HG03575 (cell line): ENCODE data around the gene CD248.

Source experiments
- ATAC-seq: cut with Tn5 transposase; IDR thresholded peaks from one replicate; pipeline ENCODE4 v1.9.1; 2021; ENCODE audit not compliant: unreplicated experiment, insufficient number of reproducible peaks, low FRiP score; ENCODE audit errors: extremely low read depth

Gene CD248

DNA sequence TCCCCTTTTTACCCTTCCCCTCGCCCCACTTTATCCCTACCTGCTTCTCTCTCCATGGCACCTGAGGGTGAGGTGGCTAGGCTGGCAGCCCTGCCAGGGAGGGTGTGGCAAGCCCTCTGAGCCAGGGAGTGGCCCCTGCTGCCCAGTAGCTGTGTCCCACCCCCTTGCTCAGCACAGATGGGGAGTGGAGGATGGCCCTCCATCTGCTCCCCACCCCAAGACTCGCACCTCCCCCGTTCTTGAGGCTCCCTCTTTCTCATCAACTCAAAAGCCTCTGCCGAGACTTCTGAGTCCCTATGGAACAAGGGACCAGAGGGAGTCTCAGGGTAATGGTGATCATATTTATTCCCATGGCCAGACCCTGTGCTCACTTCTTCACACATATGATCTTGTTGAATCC is 23.5 kb downstream of the CD248 start:
- ATAC-seq = no peak

DNA sequence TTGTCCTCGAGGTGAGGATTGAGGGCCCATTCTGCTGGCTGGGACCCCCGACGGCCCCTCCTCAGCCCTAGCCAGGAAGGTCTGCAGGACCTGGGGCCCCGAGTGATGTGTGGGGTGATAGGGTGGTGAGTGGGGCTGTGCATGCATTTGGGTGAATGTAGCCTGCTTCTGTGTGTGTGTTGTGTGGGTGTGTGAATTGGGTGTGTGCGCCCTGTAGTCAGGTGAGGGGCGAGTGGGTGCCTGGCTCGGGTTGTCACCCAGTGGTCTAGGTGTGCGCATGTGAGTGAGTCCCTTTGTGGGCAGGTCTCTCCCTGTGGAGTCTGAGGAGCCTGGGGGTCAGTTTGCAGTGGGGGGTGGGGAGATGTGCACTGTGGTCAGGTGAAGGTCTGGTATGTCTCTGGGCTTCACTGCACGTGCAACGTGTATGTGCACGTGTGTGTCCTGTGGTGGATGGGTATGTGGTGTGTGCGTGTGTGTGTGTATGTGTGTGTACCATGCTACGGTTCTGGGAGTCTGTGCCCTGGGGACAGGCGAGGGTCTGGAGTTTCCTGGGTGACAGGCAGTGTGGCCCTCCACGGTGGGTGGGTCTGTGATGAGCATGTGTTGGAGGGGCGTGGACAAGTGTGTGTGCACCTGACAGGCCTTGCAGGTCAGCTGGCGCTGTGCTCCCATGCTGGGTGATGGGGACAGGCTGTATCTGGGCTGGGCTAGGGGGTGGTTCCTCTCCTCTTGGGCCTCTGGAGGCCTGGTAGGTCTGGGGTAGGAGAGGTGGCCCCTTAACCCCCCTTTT is 24.1 kb downstream of the CD248 start:
- no peak for ATAC-seq

DNA sequence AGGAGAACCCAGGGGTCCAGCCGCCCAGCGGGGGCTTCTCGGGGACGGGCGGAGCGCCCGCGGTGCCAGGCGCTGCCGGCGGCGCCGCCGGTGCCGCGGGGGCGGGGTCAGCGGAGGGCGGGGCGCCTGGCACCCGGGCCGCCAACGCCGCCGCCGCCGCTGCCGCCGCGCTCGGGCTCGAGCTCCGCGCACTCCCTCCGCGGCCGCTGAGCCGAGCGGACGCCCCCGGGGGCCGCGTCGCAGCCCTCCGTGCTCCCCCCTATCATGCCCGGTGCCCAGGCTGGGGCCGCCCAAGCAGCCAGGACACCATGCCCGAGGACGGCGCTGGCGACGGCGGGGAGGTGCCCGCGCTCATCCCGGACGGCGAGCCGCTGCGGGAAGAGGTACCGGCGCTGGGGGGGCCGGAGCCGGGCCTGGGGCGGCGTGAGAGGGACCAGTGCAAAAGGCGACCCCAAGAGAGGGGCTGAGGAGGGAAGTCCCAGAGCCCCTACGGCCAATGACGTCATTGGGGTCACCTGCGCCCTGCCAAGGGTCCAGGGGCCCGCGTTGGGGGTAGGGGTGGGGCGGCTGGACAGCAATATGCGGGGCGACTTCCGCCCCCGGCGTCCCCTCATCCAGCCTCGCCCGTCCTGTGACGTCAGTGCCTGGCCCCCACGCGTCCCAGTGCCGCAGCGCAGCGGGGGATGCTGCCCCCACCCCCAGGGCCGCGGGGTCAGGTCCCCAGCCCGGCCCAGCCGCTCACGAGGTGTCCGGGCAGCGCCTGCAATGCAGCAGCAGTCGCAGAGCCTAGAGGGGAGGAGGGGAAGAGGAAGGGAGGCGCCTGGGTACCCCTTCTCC is 24.9 kb downstream of the CD248 start, which contains the start of gene TMEM151A:
TMEM151A (plus strand) TSS at position 189 of the 837 bp plus-strand sequence; CDS start at position 309, 120 bp downstream.
- ATAC-seq = no peak

DNA sequence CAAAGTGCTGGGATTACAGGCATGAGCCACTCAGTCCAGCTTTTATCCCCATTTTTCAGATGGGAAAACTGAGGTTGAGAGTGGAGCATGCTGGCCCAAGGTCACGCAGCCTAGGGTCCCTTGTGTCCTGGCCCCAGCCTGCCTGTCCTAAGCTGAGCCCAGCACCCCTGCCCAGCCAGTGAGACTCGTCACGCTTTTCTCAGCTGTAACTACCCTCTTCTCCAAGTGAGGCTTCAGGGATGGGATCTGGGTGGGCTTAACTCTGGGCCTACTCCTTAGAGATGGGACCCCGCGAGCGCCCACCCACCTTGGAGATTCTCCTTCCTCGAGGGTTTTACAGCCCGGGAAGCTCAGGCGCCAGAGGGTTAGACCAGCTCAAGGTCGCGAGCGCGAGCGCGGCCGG is 25.5 kb downstream of the CD248 start:
- no peak for ATAC-seq

DNA sequence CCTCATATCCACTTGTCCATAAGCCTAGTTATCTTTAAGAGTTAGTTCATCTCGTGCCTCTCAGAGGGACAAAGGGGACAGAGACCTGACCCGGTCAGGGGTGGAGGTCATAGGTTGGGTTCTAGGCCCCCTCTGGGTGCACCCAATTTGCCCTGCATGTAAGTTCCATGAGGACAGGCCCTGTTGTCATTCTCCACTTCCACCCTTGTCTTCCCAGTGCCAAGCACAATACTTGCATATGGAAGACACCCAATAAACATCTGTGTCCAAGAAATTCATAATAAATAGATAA is 26.6 kb downstream of the CD248 start:
- ATAC-seq = no peak

DNA sequence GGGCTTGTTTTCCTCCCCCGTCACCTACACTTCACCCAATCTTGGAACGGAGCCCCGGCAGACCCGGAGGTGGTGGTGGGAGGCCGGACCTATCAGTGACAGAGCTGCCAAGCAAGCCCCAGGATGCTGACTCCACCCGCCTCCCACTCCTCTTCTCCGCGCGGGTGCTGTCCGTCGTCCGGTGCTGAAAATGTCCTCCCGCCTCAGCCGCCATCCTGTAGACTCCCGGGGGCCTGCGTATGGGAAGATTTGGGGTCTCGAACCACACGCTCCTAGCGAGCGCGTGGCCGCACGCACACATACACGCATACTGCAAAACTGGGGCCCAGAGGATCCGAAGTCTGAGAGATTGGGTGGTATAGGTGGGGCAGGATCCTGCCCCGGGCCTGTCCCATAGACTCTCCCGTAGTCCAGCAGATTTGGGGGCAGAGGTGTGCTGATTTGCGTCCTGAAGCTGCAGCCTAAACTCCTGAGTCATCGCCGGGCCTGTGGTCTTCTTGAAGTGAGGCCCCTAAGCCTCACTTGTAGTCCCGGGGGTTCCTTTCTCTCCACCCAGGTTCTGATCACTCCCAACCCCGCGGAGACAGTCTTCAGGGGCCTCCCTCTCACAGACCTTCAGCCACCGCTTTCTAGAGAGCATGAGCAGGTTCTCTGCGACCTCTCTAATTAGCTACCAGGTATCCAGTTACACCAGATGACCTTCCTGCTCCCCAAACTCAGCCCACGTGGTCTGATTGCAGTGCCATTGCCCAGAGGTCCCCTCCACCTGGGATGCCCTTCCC is 27.1 kb downstream of the CD248 start:
- ATAC-seq = peak; percentile 9

DNA sequence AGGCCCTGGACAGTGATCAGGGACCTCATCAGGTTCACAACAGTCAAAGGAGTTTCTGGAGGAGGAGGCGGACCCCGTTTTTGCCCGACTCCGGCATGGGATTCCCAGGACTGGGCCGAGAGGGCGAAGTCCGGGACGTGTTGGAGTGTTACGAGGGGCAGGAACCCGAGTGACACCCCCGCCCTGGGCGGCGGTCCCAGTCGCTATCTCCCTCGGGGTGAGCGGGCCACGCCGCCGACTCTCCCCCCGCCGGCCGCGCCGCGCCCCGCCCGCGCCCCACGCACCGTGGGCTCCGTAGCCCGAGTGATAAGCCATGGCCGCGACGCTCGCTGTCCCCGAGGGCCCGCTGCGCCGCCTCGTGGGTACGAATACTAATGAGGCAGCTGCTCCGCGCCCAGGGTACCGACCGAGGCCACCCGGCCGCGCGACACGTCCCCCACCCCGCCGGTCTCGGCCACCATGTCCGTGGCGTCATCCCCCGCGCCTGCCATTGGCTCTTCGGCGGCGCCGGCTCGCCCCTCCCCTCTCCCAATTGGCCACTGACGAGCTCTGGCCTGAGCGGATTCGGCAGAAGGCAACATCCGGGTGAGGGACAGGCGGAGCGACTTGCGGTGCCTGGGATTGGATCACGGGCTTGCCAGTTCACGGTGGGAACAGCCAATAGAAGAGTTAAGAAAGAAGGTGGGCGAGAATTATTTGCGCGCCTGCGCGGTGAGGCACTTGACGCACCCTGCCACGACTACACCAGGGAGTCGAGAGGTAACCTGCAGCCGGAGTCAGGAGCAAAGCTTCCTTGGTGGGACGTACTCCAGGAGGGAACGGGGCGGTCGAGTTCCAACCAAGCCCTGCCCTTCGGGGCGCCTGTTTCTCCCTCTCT is 27.9 kb downstream of the CD248 start, which contains the start of gene YIF1A:
YIF1A (minus strand) TSS at position 473 of the 877 bp plus-strand sequence; CDS start at position 315, 158 bp downstream.
- ATAC-seq = peak; percentile 36

DNA sequence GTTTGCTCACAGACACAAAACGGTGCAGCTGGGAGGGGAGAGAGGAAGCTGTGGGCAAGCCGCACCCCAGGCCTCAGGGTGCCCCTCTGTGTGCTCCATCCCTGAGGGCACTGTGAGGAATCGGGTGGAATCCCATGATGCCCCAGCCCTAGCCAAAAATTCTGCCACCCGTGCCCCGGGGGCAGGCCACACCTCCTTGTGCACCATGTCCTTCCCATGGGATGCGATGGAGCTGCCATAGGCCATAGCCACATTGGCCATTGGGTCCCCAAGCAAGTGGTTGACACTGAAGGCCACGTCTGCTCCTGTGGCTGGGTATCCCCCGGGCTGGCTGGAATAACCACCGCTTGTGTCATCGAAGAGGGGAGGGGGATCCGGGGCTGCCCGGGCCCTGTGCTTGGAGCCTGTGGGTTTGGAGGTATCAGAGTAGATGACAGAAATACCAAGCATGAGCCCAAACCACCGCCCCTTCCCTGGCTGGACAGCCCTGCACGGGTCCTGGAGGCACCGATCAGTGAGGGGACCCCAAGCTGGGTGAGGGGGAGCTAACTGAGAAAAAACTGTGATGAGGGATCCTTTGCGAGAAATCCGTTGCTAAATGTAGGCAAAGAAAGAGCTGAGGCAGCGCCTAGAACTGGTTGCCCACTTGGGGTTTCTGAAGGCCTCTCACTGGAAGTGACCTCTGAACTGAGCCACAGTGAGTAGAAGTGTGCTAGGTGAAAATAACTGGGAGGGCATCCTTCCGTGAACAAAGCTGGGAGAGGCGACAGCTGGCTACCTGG is 28.8 kb downstream of the CD248 start:
- ATAC-seq = no peak

DNA sequence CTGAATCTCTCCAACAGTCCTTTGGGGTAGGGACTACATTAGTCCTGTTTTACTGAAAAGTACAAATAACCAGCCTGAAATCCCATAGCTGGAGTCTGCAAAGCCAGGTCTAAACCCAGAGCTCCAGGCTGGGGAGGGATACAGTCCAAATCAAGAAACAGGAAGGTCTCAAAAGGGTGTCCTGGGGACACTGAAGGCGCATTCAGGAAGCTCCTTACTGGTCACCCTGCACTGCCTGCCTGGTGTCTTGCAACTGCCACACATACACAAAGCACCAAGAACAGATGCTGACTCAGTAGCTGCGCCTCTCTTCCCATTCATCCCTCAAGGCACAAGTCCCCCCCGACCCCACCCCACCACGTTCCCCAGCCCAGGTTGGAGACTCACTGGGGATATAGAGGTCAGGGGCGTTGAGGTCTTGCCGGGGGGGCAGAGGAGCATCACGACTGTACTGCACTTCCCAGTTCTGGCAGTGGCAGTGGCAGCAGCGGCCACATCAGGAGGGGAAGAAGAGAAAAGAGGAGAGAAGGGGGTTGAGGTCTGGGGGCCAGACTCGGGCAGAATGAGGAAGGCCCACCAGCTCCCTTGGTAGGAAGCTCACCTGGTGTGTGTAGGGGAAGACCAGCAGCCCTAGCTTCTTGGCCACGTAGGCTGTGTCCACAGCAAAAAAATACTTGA is 29.5 kb downstream of the CD248 start:
- ATAC-seq = no peak

DNA sequence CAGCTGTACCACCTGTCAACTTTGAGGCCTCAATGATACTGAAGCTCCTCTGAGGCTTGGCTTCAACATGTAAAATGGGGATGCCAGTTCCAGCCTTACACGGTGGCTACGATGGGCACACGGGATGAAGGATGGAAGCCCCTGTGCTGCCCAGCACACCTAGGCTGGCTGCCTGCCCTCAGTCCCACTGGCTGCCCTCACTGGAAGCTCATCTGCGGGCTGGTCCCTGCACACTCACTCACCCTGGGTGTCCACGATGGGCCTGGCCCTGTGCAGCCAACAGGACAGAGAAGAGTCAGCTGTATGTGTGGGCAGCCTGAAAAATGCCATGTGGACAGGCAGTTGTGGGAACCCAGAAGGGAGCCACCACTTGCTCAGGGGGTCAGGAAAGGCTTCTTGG is 30.1 kb downstream of the CD248 start:
- no peak for ATAC-seq

DNA sequence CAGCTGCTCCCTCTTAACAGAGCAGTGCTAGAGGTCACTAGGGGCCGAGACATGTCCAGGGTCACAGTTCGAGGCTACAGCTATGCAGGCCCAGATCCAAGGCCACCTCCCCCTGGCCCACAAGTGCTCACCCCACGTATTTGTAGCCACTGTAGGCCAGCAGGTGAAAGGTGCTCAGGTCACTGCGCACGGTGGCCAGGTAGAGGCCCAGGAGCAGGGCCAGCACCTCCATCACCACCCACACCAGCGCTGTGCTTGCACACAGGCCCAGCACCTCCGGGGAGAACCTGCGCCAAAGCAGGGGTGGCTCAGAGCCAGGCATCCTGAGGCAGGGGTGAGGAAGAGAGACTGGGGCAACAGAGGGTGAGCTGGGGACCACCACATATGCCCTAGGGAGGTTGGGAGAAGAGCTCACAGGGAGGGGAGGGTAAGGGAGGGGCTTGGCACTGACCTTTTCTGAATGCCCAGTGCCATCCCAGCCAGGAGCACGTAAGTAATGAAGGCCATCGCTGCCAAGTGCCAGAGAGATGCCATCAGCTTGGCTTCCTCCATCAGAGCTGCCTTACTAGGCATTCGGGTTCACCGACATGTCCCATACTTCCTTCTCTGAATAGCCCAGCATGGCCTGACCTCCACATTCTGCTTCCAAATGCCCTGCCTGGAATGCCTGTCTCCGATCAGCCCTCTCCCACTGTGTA is 31.4 kb downstream of the CD248 start:
- ATAC-seq = no peak

DNA sequence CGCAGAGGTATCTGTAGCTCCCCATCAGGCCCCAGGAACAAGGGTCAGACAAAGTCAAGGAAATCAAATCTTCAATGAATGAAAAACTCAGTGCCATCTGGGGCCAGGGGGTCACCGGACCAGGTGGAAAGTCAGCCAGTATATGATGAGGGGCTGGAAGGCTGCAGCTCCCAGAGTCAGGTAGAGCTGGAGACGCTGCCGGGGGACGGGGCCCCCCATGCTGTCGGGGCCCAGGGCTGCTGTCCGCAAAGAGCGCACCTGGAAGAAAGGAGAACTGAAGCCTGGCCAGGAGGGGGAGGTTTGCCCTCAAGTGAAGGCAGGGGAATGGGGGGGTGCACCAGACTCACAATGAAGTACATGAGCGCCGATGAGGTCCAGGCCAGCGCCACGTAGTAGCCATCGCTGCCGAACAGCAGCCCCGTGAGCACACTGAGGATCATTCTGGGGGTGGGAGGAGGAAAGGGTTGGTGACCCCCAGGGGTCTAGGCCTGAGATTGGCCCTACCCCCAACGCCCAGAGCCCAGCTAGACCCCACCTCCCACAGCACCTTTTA is 32.2 kb downstream of the CD248 start:
- ATAC-seq = no peak

DNA sequence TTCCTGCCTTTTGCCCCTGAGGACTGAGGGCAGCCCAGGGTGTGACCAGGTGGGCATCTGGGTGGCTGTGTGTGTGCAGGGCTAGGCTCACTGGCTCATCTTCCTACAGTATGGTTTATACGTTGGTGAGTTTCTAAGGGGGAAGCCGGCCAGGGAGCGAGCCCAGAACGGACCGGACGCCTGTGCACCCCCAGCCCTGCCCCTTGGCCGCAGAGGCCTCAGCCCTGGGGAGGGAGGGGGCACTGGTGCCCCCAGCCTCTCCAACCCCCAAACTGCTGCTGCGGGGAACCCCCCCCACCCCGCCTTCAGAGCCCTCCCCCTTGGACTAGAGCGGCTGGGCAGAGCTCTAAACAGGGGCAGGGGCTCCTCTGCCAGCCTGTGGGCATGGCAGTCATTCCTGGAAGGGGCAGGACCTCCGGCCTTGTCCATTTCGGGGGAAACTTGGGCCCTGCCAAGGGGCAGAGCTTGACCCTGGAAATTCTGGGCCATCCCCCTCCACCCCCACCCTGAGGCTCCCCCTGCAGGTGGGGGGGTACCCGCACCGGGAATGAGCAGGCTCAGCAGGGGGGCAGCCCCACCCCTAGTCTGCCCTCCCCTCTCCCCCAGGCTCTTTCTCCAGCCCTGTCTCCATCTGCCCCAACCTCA is 33.3 kb downstream of the CD248 start:
- ATAC-seq = no peak

DNA sequence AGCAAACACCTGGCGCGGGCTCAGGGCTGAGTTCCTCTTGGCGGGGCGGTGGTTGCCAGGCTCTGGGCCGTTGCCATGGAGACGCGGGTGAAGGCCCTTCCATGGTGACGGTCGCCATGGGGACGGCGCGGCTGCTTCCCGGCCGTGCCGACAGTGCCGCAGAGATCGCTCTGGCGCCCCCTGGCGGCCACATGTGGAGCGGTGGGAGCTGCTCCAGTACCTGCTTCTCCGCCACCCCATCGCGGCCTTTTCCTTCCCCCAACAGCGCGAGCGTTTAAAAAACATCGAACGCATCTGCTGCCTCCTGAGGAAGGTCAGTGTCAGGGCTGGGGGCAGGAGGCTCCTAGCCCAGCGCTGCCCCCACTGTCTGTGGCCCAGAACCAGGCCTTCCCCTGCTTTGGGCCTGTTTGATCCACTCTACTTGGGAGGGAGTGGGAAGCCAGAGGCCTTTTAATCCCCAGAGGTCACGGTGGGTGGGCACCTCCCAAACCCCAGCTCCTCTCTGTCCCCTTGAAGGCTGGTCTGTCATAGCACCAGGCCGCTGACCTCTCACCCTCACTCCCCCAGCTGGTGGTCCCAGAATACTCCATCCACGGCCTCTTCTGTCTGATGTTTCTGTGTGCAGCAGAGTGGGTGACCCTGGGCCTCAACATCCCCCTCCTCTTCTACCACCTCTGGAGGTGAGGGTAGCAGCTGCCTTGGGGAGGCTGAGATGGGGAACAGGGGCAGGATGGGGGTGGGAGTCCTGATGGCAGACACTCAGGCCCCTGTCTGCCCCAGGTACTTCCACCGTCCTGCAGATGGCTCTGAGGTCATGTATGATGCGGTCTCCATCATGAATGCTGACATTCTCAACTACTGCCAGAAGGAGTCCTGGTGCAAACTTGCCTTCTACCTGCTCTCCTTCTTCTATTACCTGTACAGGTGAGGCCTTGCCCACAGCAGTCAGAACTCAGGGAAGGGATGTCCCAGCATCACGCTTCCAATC is 34.1 kb downstream of the CD248 start:
- no peak for ATAC-seq
